Panc1 (cell line): ENCODE data around the gene CPAMD8. TPM values are rescaled to one million over a fixed set of nuclear protein-coding genes. Genes with fewer than 3 reads are reported as not detected.

Experiments used
- ATAC-seq: fragments of 200-7000 bp; cut with Tn5 transposase; 2 replicates; pipeline ENCODE4 v1.9.1; 2020; ENCODE audit warnings: mild to moderate bottlenecking, moderate library complexity
- BruUV-seq: library from RNA; stranded (reverse); fragments of 400-500 nt; replicated peaks from 2 replicates; lab custom pipeline; 2021; lab: Mats Ljungman, UMichigan
- CTCF ChIA-PET: fragments of 300-600 bp; sonication (Branson Sonifier 250); formaldehyde crosslinking; loops from one replicate; lab custom pipeline; 2022; ENCODE audit warnings: antibody characterized with exemption; lab: Charles Lee
- POLR2A ChIA-PET: fragments of 300-600 bp; sonication (Branson Sonifier 250); formaldehyde crosslinking; loops from one replicate; lab custom pipeline; 2022; ENCODE audit warnings: antibody characterized with exemption; lab: Charles Lee
- DNase-seq: peaks from one replicate; pipeline ENCODE4 v3.0.0-alpha.2; 2010; ENCODE audit warnings: low read depth, low spot score
- H3K27ac ChIP-seq: 2 replicates; pipeline ENCODE4 v1.5.1; 2011; ENCODE audit warnings: mild to moderate bottlenecking, low read length, inconsistent platforms
- H3K27me3 ChIP-seq: fragments of 200-500 bp; sonication (Bioruptor generic); 2 replicates; pipeline ENCODE4 v1.6.0; 2014; ENCODE audit warnings: low read length, inconsistent platforms; ENCODE audit not compliant: control insufficient read depth, insufficient read depth
- H3K36me3 ChIP-seq: fragments of 200-500 bp; sonication (Bioruptor generic); 2 replicates; pipeline ENCODE4 v1.5.1; 2014; ENCODE audit warnings: inconsistent platforms, mild to moderate bottlenecking, low read length, moderate library complexity; ENCODE audit not compliant: control insufficient read depth, insufficient read depth
- H3K4me1 ChIP-seq: 2 replicates; pipeline ENCODE4 v1.5.1; 2011; ENCODE audit warnings: inconsistent platforms, mild to moderate bottlenecking, low read length, moderate library complexity; ENCODE audit not compliant: control insufficient read depth, insufficient read depth
- H3K4me3 ChIP-seq, 2 experiments: 2 replicates each; pipeline ENCODE4 v1.5.1; 2011 to 2012; ENCODE audit warnings: low read depth in 2 of 2, low read length in 2 of 2, mild to moderate bottlenecking in 2 of 2, inconsistent platforms in 1 of 2, moderate library complexity in 1 of 2
- H3K9me3 ChIP-seq: fragments of 200-500 bp; sonication (Bioruptor generic); 2 replicates; pipeline ENCODE4 v1.5.1; 2014; ENCODE audit warnings: low read depth, mild to moderate bottlenecking, inconsistent platforms, low read length, moderate library complexity; ENCODE audit not compliant: control insufficient read depth, insufficient read depth
- POLR2AphosphoS5 ChIP-seq: IDR thresholded peaks from 2 replicates; pipeline ENCODE4 v1.6.1; 2012; ENCODE audit warnings: mild to moderate bottlenecking, low read depth, low read length, moderate library complexity
- SIN3A ChIP-seq: IDR thresholded peaks from 2 replicates; pipeline ENCODE4 v1.6.1; 2012; ENCODE audit warnings: low read depth, mild to moderate bottlenecking, low read length, moderate library complexity, borderline replicate concordance; ENCODE audit not compliant: insufficient read depth
- in situ Hi-C: cut with HindIII; loops from 2 replicates; pipeline ENCODE4 v1.10.0; 2016; ENCODE audit warnings: low sequenced_read_pairs, low pct_unique_long_range_greater_than_20kb
- intact Hi-C: fragments of 100-400 bp; cut with micrococcal nuclease; formaldehyde crosslinking; loops from one replicate; pipeline ENCODE4 v1.10.0; 2022; ENCODE audit not compliant: unreplicated experiment
- total RNA-seq: library from RNA; stranded (reverse); gene quantifications from one replicate; pipeline ENCODE4 v1.2.1, GENCODE V29; 2021; ENCODE audit not compliant: unreplicated experiment
- TF ChIP-seq, protein P1 (sequence below), 2 experiments: IDR thresholded peaks; 2 replicates each; pipeline ENCODE4 v1.6.1; 2011 to 2012; ENCODE audit warnings: low read depth in 2 of 2, control low read depth in 1 of 2, low read length in 1 of 2, mild to moderate bottlenecking in 1 of 2, moderate library complexity in 1 of 2; ENCODE audit not compliant: insufficient read depth in 1 of 2

Gene CPAMD8
- total RNA-seq, 1 experiment from 2014 or later: 2.0 TPM

DNA sequence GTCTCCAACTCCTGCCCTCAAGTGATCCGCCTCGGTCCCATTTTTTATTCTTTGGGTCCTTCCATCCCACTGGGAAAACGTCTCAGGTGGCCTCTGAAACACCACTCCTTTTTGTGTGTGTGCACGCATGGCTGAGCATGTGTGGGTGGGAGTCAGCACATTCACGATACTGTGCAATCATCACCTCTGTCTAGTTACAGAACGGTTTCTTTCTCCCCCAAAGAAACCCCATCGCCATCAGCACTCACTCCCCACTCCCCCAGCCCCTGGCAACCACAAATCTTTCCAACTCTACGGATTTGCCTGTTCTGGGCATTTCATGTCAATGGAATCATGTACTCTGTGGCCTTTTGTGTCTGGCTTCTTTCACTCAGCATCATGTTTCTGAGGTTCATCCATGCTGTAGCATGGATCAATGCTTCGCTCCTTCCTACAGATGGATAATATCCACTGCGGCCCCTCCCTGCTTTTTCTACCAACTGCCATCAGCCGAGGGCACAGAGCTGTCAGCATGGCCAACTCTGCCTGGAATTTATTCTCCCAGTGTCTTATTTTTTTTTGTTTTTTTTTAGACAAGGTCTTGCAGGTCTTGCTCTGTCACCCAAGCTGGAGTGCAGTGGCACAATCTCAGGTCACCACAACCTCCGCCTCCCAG is 128.1 kb downstream of the CPAMD8 start:
- no peak for TF ChIP-seq POLR2AphosphoS5
- TF ChIP-seq, protein P1, sequence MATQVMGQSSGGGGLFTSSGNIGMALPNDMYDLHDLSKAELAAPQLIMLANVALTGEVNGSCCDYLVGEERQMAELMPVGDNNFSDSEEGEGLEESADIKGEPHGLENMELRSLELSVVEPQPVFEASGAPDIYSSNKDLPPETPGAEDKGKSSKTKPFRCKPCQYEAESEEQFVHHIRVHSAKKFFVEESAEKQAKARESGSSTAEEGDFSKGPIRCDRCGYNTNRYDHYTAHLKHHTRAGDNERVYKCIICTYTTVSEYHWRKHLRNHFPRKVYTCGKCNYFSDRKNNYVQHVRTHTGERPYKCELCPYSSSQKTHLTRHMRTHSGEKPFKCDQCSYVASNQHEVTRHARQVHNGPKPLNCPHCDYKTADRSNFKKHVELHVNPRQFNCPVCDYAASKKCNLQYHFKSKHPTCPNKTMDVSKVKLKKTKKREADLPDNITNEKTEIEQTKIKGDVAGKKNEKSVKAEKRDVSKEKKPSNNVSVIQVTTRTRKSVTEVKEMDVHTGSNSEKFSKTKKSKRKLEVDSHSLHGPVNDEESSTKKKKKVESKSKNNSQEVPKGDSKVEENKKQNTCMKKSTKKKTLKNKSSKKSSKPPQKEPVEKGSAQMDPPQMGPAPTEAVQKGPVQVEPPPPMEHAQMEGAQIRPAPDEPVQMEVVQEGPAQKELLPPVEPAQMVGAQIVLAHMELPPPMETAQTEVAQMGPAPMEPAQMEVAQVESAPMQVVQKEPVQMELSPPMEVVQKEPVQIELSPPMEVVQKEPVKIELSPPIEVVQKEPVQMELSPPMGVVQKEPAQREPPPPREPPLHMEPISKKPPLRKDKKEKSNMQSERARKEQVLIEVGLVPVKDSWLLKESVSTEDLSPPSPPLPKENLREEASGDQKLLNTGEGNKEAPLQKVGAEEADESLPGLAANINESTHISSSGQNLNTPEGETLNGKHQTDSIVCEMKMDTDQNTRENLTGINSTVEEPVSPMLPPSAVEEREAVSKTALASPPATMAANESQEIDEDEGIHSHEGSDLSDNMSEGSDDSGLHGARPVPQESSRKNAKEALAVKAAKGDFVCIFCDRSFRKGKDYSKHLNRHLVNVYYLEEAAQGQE (IDR thresholded peaks at IDR 0.05; ENCODE audit: insufficient read depth in 1 of 2, low read depth in 2 of 2, low read length in 1 of 2): no peak
- no peak for TF ChIP-seq SIN3A
- no TSS peak for BruUV-seq
- Histone ChIP-seq H3K27ac (no peak overlapping the region), H3K4me3 (no peak overlapping the region), H3K36me3 (no peaks in the 10 kb centered on the region), H3K9me3 (no peaks in the 10 kb centered on the region), H3K4me1 (no peaks in the 10 kb centered on the region), H3K27me3 (no peaks in the 10 kb centered on the region)
- in situ Hi-C loops: no loop called here
- ATAC-seq: no peak
- CTCF ChIA-PET: no interaction called here
- intact Hi-C loops: loop anchor here (10.0 kb wide), 1 partner anchor 124 kb away; no protein-coding TSS in a partner anchor
- POLR2A ChIA-PET: no interaction called here
- DNase-seq: no peak

- Histone ChIP-seq H3K4me1 (no peaks in the 10 kb centered on the region), H3K36me3 (no peaks in the 10 kb centered on the region), H3K27ac (no peak overlapping the region), H3K27me3 (no peaks in the 10 kb centered on the region), H3K9me3 (no peaks in the 10 kb centered on the region), H3K4me3 (peak overlapping the region; percentile 57)
- intact Hi-C loops: loop anchor here (10.0 kb wide), 1 partner anchor 123 kb away; no protein-coding TSS in a partner anchor
- TF ChIP-seq, protein P1 (IDR thresholded peaks at IDR 0.05; ENCODE audit: insufficient read depth in 1 of 2, low read depth in 2 of 2, low read length in 1 of 2): no peak
- no peak for TF ChIP-seq SIN3A
- CTCF ChIA-PET: no interaction called here
- in situ Hi-C loops: no loop called here
- ATAC-seq: peak; percentile 42
- no peak for DNase-seq
- POLR2A ChIA-PET: no interaction called here
- no TSS peak for BruUV-seq
Measured at GRCh38 chr19:16897856-16898161, 128.8 kb downstream of the CPAMD8 start.
